Right atrium auricular region (tissue), 2 donors: ENCODE data around the gene HOXD3. TPM values are rescaled to one million over a fixed set of nuclear protein-coding genes. Genes with fewer than 3 reads are reported as not detected.

Experiments used
- DNase-seq: peaks from one replicate; pipeline ENCODE4 v3.0.0-alpha.2; 2019; ENCODE audit warnings: low spot score
- H3K27ac ChIP-seq, 2 donors: fragments of 200-600 bp; sonication (generic); 1 replicate in 1 of 2; 2 replicates in 1 of 2; pipeline ENCODE4 v1.5.1; 2016 to 2019
- H3K27me3 ChIP-seq, 2 donors: fragments of 200-600 bp; sonication (generic); one replicate each; pipeline versions ENCODE4 v1.5.1 to v1.6.0; 2017 to 2019
- H3K36me3 ChIP-seq: fragments of 200-600 bp; sonication (generic); one replicate; pipeline ENCODE4 v1.5.1; 2016
- H3K4me1 ChIP-seq, 2 donors: fragments of 200-600 bp; sonication (generic); one replicate each; pipeline versions ENCODE4 v1.5.1 to v1.6.0; 2017 to 2019
- H3K4me3 ChIP-seq, 2 donors: fragments of 200-600 bp; sonication (generic); 1 replicate in 1 of 2; 2 replicates in 1 of 2; pipeline ENCODE4 v1.5.1; 2017 to 2019; ENCODE audit warnings: mild to moderate bottlenecking in 1 of 2, moderate library complexity in 1 of 2
- H3K9me3 ChIP-seq, 2 donors: fragments of 200-600 bp; sonication (generic); one replicate each; pipeline ENCODE4 v1.5.1; 2019
- CTCF ChIP-seq, 2 donors: fragments of 200-600 bp; sonication (generic); IDR thresholded peaks; one replicate each; pipeline ENCODE4 v1.5.1; 2019; ENCODE audit warnings: antibody characterized with exemption in 2 of 2
- total RNA-seq, 2 donors: library from RNA; depleted of rRNA; stranded (reverse); fragments of >200 nt; gene quantifications; one replicate each; pipeline ENCODE4 v1.1.0, GENCODE V29; 2016

HOXD3 gene
- total RNA-seq, 2 donors from 2014 or later: not detected

DNA sequence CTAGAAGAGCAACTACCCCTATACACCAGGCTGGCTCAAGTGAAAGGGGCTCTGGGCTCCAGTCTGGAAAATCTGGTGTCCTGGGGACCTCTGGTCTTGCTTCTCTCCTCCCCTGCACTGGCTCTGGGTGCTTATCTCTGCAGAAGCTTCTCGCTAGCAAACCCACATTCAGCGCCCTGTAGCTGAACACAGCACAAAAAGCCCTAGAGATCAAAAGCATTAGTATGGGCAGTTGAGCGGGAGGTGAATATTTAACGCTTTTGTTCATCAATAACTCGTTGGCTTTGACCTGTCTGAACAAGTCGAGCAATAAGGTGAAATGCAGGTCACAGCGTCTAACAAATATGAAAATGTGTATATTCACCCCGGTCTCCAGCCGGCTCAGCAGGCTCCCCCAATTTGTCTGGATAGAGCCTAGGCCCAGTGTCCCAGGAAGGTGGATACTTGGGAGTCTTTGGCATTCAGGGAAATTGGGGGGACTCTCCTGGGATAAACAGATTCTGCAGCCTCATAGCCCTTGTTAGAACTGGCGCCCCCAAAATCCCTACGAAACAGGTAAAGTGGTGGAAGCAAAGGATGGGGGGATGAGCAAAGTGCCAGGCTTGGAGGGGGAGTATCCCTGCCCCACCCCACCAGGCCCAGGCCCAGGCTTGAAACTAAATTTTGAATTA lies 8.2 kb upstream of the HOXD3 start:
- no peak overlapping the region for H3K27ac ChIP-seq
- TF ChIP-seq CTCF (IDR thresholded peaks at IDR 0.05): no peak
- H3K4me1 ChIP-seq: peaks cover 0 to 10% of the 10 kb centered on the region in 2 donors
- no peak overlapping the region for H3K4me3 ChIP-seq
- peaks cover 36 to 40% of the 10 kb centered on the region in 2 donors for H3K27me3 ChIP-seq
- no peaks in the 10 kb centered on the region for H3K9me3 ChIP-seq
- H3K36me3 ChIP-seq: no peaks in the 10 kb centered on the region
- DNase-seq: no peak

- no peaks in the 10 kb centered on the region for H3K9me3 ChIP-seq
- H3K36me3 ChIP-seq: no peaks in the 10 kb centered on the region
- no peak overlapping the region for H3K27ac ChIP-seq
- no peak overlapping the region for H3K4me3 ChIP-seq
- H3K27me3 ChIP-seq: peaks cover 39 to 40% of the 10 kb centered on the region in 2 donors
- DNase-seq: no peak
- TF ChIP-seq CTCF (IDR thresholded peaks at IDR 0.05): no peak
- peaks cover 0 to 10% of the 10 kb centered on the region in 2 donors for H3K4me1 ChIP-seq
Measured at GRCh38 chr2:176149481-176149938, 7.6 kb upstream of the HOXD3 start.

DNA sequence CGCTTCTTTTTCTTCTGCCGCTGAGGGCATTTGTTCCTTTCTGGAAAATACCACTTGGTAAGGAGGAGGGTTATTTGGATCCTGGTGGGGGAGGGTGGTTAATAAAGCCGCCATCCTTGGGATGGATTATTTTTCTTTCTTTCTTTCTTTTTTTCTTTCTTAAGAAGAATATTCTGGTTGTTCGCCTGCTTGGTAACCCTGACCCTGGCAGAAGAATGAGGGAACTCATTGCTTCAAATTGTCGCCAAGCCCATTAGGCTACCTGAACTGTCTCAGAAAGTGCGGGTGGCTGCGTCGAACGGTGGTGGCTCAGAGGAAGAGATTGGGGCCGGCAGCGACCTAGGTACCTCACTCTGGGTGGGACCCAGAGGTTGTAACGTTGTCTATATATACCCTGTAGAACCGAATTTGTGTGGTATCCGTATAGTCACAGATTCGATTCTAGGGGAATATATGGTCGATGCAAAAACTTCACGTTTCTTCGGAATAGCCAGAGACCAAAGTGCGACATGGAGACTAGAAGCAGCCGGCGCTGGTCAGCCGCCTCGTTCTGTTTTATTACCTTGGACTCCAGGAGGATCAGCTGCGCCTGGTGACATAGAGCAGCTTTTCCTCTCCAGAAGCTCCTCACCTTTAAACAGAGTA lies 7.0 kb upstream of the HOXD3 start:
- no peak overlapping the region for H3K27ac ChIP-seq
- no peaks in the 10 kb centered on the region for H3K9me3 ChIP-seq
- no peaks in the 10 kb centered on the region for H3K36me3 ChIP-seq
- H3K4me1 ChIP-seq: peaks cover 0 to 10% of the 10 kb centered on the region in 2 donors
- no peak for TF ChIP-seq CTCF (IDR thresholded peaks at IDR 0.05)
- no peak for DNase-seq
- H3K4me3 ChIP-seq: no peak overlapping the region
- peaks cover 39 to 40% of the 10 kb centered on the region in 2 donors for H3K27me3 ChIP-seq

GRCh38 chr2:176150584-176151441 lies 6.3 kb upstream of the HOXD3 start:
- no peak for TF ChIP-seq CTCF (IDR thresholded peaks at IDR 0.05)
- Histone ChIP-seq H3K4me1 (peaks cover 0 to 10% of the 10 kb centered on the region in 2 donors), H3K27ac (no peak overlapping the region), H3K9me3 (no peaks in the 10 kb centered on the region), H3K27me3 (peaks cover 39 to 44% of the 10 kb centered on the region in 2 donors), H3K36me3 (no peaks in the 10 kb centered on the region), H3K4me3 (no peak overlapping the region)
- DNase-seq: no peak

- Histone ChIP-seq H3K36me3 (no peaks in the 10 kb centered on the region), H3K9me3 (no peaks in the 10 kb centered on the region), H3K27me3 (peaks cover 47 to 49% of the 10 kb centered on the region in 2 donors), H3K4me3 (peak within 1 kb of the TSS in 1 of 2 donors; percentile 15), H3K4me1 (peaks cover 0 to 10% of the 10 kb centered on the region in 2 donors), H3K27ac (no peak within 1 kb of the TSS)
- no peak for TF ChIP-seq CTCF (IDR thresholded peaks at IDR 0.05)
- no peak for DNase-seq
Measured at GRCh38 chr2:176151442-176152287, 5.4 kb upstream of the HOXD3 start, which contains the start of gene HOXD4. Gene HOXD4 (plus strand): TSS chr2:176151550. CDS start chr2:176151634, 84 bp downstream.
